GM12875 (cell line): Measurements from ENCODE around the gene RASGRP4.

Experiments
- H3K4me3 ChIP-seq: one replicate; pipeline ENCODE4 v1.5.1; 2011; ENCODE audit warnings: low read depth, low read length, control low read depth
- CTCF ChIP-seq: IDR thresholded peaks from 2 replicates; pipeline ENCODE4 v1.5.1; 2011; ENCODE audit warnings: low read depth, mild to moderate bottlenecking, control low read depth, inconsistent platforms, low read length, moderate library complexity, borderline replicate concordance; ENCODE audit not compliant: insufficient read depth

RASGRP4 gene

GRCh38 chr19:38395381-38396114 is 30.5 kb downstream of the RASGRP4 start:
- H3K4me3 ChIP-seq = peak overlapping the region; percentile 29
- no peak for TF ChIP-seq CTCF

GRCh38 chr19:38394488-38394887 is 31.5 kb downstream of the RASGRP4 start:
- no peak overlapping the region for H3K4me3 ChIP-seq
- TF ChIP-seq CTCF = no peak

GRCh38 chr19:38392707-38393308 is 33.2 kb downstream of the RASGRP4 start:
- H3K4me3 ChIP-seq = no peak overlapping the region
- TF ChIP-seq CTCF = no peak

- no peak for TF ChIP-seq CTCF
These were observed 34.0 kb downstream of the RASGRP4 start for GRCh38 chr19:38391911-38392464.

GRCh38 chr19:38389957-38390924 is 35.8 kb downstream of the RASGRP4 start:
- no peak for TF ChIP-seq CTCF
- no peak overlapping the region for H3K4me3 ChIP-seq

More at GRCh38 chr19:38391911-38392464, 34.0 kb downstream of the RASGRP4 start:
- no peak overlapping the region for H3K4me3 ChIP-seq

- H3K4me3 ChIP-seq = no peak overlapping the region
- TF ChIP-seq CTCF = no peak
These were observed 36.7 kb downstream of the RASGRP4 start for GRCh38 chr19:38389101-38389925.
